ENCODE measurements around the gene LTBP1.
"Not testable (repeated sequence)": the region's sequence is repeated elsewhere in the genome, so short reads cannot be mapped to it uniquely, and the experiment has no call there.

Gene LTBP1

GRCh38 chr2:33047939-33048338, 101.2 kb downstream of the LTBP1 start:
- no peak for DNase-seq

GRCh38 chr2:33051586-33052360, 105.0 kb downstream of the LTBP1 start:
- DNase-seq, result no peak

GRCh38 chr2:33052361-33052735, 105.6 kb downstream of the LTBP1 start:
- no peak for DNase-seq

- DNase-seq, result not testable (repeated sequence)
These were observed 106.0 kb downstream of the LTBP1 start for GRCh38 chr2:33052795-33053194.

- no peak for DNase-seq
These were observed 109.4 kb downstream of the LTBP1 start for GRCh38 chr2:33056170-33056569.

- not testable (repeated sequence) for DNase-seq
These were observed 110.7 kb downstream of the LTBP1 start for GRCh38 chr2:33057307-33058028.

GRCh38 chr2:33058716-33059470, 112.1 kb downstream of the LTBP1 start:
- no peak for DNase-seq

GRCh38 chr2:33059471-33060156, 112.9 kb downstream of the LTBP1 start:
- no peak for DNase-seq

GRCh38 chr2:33060405-33060804, 113.7 kb downstream of the LTBP1 start:
- no peak for DNase-seq

- DNase-seq, result no peak
These were observed 116.0 kb downstream of the LTBP1 start for GRCh38 chr2:33062665-33063250.

- DNase-seq, result no peak
These were observed 117.6 kb downstream of the LTBP1 start for GRCh38 chr2:33064349-33064801.

GRCh38 chr2:33067598-33067997, 120.8 kb downstream of the LTBP1 start:
- no peak for DNase-seq

GRCh38 chr2:33068261-33068660, 121.5 kb downstream of the LTBP1 start:
- DNase-seq, result no peak

GRCh38 chr2:33069894-33070651, 123.3 kb downstream of the LTBP1 start:
- DNase-seq, result peak; percentile 35

GRCh38 chr2:33071591-33071990, 124.8 kb downstream of the LTBP1 start:
- DNase-seq, result no peak

GRCh38 chr2:33072614-33073013, 125.9 kb downstream of the LTBP1 start:
- DNase-seq, result no peak

GRCh38 chr2:33073018-33073417, 126.3 kb downstream of the LTBP1 start:
- no peak for DNase-seq

- DNase-seq, result no peak
These were observed 127.4 kb downstream of the LTBP1 start for GRCh38 chr2:33074197-33074596.

- DNase-seq, result no peak
These were observed 130.6 kb downstream of the LTBP1 start for GRCh38 chr2:33077311-33077710.

- DNase-seq, result no peak
These were observed 131.1 kb downstream of the LTBP1 start for GRCh38 chr2:33077844-33078243.

- DNase-seq, result no peak
These were observed 134.9 kb downstream of the LTBP1 start for GRCh38 chr2:33081691-33082090.
